ENCODE data around the gene FDX1. TPM values are rescaled to one million over a fixed set of nuclear protein-coding genes. Genes with fewer than 3 reads are reported as not detected.

FDX1 gene
- total RNA-seq, 2 donors from 2014 or later: 11.8 to 12.1 TPM

DNA sequence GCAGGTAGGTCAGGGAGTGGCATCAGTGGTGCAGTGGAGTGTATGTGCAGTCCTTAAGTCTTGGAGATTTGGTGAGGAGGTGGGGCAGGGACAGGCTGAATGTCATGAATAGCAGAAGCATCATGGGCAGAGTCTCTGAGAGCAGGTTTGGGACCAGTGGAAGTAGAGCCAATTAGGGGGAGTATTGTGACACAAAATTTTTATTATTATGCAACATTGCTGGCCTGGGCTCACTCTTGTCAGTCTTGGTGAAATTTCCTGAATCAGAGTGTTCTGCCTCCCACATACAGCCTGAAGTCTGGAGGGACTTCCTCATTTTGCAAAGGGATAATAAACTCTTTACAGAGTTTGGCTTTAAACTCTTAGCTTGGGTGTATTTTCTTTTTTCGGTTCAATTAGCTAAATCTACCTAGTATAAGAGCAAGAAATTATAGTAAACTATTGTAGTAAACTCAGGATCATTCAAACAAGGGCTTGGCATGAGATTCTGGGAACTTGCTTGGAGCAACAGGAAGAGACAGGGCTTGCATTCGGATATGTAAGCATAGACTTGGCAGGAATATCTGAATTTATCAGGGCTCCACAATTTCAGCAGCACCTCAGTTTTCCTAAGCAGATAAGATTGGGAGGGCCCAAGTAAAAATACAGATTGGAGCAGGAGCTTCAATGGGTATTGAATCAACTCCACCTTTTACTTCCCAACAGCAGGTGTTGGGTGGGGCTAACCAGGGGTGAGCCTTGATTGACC lies 67.7 kb downstream of the FDX1 start:
- Mint-ChIP-seq H3K27ac (no peak overlapping the region), H3K9me3 (peaks cover 14% of the 10 kb centered on the region), H3K36me3 (ENCODE audit: low read depth) (no peaks in the 10 kb centered on the region), H3K4me1 (peaks cover 2% of the 10 kb centered on the region), H3K27me3 (ENCODE audit: insufficient read depth) (no peaks in the 10 kb centered on the region), H3K4me3 (no peak overlapping the region)
- no peaks in the 10 kb centered on the region for H3K36me3 ChIP-seq (ENCODE audit: control insufficient read depth, insufficient read depth, low read length)
- H3K9ac ChIP-seq (ENCODE audit: extremely low read depth, low read length, poor library complexity, severe bottlenecking): no peak overlapping the region
- peaks cover 7% of the 10 kb centered on the region for H3K9me3 ChIP-seq (ENCODE audit: control insufficient read depth, low read length)
- no peaks in the 10 kb centered on the region for H3K27me3 ChIP-seq (ENCODE audit: control insufficient read depth, insufficient read depth, low read length, poor library complexity, severe bottlenecking)
- 86 to 88% methylated on average over 1 to 2 of the region's 2 CpGs for WGBS, 2 experiments (ENCODE audit: insufficient coverage in 1 of 2, insufficient read length in 1 of 2)
- no peak overlapping the region for H3K4me3 ChIP-seq (ENCODE audit: low read length)
- no peaks in the 10 kb centered on the region for H3K4me1 ChIP-seq (ENCODE audit: control insufficient read depth, insufficient read depth, low read length)
- no peak overlapping the region for H3K27ac ChIP-seq (ENCODE audit: low read depth, low read length)
- no peak for DNase-seq
- TF ChIP-seq, protein P1, sequence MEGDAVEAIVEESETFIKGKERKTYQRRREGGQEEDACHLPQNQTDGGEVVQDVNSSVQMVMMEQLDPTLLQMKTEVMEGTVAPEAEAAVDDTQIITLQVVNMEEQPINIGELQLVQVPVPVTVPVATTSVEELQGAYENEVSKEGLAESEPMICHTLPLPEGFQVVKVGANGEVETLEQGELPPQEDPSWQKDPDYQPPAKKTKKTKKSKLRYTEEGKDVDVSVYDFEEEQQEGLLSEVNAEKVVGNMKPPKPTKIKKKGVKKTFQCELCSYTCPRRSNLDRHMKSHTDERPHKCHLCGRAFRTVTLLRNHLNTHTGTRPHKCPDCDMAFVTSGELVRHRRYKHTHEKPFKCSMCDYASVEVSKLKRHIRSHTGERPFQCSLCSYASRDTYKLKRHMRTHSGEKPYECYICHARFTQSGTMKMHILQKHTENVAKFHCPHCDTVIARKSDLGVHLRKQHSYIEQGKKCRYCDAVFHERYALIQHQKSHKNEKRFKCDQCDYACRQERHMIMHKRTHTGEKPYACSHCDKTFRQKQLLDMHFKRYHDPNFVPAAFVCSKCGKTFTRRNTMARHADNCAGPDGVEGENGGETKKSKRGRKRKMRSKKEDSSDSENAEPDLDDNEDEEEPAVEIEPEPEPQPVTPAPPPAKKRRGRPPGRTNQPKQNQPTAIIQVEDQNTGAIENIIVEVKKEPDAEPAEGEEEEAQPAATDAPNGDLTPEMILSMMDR (conservative IDR thresholded peaks at IDR 0.05): no peak

DNA sequence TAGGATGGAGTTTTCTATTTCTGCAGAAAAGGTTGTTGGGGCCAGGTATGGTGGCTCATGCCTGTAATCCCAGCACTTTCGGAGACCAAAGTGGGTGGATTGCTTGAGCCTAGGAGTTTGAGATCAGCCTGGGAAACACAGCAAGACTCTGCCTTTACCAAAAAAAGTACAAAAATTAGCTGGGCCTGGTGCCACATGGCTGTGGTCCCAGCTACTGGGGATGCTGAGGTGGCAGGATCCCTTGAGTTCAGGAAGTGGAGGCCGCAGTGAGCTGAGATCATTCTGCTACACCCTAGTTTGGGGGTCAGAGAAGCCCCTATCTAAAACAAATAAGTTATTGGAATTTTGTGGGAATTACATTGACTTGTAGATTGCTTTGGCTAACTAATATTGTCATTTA lies 71.7 kb downstream of the FDX1 start:
- Mint-ChIP-seq H3K4me1 (peaks cover 2% of the 10 kb centered on the region), H3K27me3 (ENCODE audit: insufficient read depth) (no peaks in the 10 kb centered on the region), H3K36me3 (ENCODE audit: low read depth) (no peaks in the 10 kb centered on the region), H3K27ac (no peak overlapping the region), H3K9me3 (no peaks in the 10 kb centered on the region), H3K4me3 (no peak overlapping the region)
- H3K27me3 ChIP-seq (ENCODE audit: control insufficient read depth, insufficient read depth, low read length, poor library complexity, severe bottlenecking): no peaks in the 10 kb centered on the region
- TF ChIP-seq, protein P1 (conservative IDR thresholded peaks at IDR 0.05): no peak
- H3K4me3 ChIP-seq (ENCODE audit: low read length): no peak overlapping the region
- H3K36me3 ChIP-seq (ENCODE audit: control insufficient read depth, insufficient read depth, low read length): no peaks in the 10 kb centered on the region
- H3K27ac ChIP-seq (ENCODE audit: low read depth, low read length): no peak overlapping the region
- H3K9me3 ChIP-seq (ENCODE audit: control insufficient read depth, low read length): peaks cover 7% of the 10 kb centered on the region
- H3K9ac ChIP-seq (ENCODE audit: extremely low read depth, low read length, poor library complexity, severe bottlenecking): no peak overlapping the region
- no peak for DNase-seq
- H3K4me1 ChIP-seq (ENCODE audit: control insufficient read depth, insufficient read depth, low read length): no peaks in the 10 kb centered on the region
- WGBS, 2 experiments (ENCODE audit: insufficient coverage in 1 of 2, insufficient read length in 1 of 2): 82 to 83% methylated on average over 2 of the region's 2 CpGs

DNA sequence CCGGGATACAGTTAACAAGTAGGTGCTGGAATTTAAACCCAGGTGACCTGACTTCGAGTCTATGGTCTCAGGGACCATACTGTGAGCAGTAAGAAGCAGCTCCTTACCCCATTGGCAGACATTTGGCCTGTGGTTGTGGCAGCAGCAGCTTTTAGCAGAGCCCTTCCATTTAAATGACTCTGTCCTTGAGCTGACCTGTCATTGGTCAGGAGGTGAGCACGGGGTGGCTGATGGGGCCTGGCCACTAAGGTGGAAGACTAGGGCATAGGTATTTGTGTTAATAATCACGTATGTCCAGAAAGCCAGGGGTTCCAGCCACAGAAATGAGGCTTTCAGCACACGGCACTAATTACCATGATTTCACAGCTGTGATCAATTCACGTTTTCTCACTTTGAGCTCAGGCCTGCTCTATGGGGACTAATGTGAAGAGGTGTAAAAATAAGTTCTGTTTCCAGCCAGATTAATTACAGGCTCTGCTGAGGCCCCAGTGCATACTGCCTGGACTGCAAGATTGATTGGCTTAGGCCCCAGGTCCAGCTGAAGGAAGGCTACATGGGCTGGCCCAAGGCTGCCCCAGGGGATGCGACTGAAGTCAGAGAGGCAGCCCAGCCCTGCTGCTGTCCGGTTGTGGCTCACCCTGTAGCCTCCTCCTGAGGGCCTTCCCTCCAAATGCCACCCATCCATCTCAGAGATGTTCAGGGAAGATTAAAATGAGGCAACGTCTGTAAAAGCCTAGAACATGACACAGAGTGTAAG lies 76.0 kb downstream of the FDX1 start:
- Histone ChIP-seq H3K27ac (ENCODE audit: low read depth, low read length) (no peak overlapping the region), H3K36me3 (ENCODE audit: control insufficient read depth, insufficient read depth, low read length) (no peaks in the 10 kb centered on the region), H3K9me3 (ENCODE audit: control insufficient read depth, low read length) (peaks cover 7% of the 10 kb centered on the region), H3K9ac (ENCODE audit: extremely low read depth, low read length, poor library complexity, severe bottlenecking) (no peak overlapping the region), H3K27me3 (ENCODE audit: control insufficient read depth, insufficient read depth, low read length, poor library complexity, severe bottlenecking) (no peaks in the 10 kb centered on the region), H3K4me1 (ENCODE audit: control insufficient read depth, insufficient read depth, low read length) (no peaks in the 10 kb centered on the region), H3K4me3 (ENCODE audit: low read length) (no peak overlapping the region)
- Mint-ChIP-seq H3K36me3 (ENCODE audit: low read depth) (no peaks in the 10 kb centered on the region), H3K4me1 (no peaks in the 10 kb centered on the region), H3K27ac (no peak overlapping the region), H3K4me3 (no peak overlapping the region), H3K9me3 (no peaks in the 10 kb centered on the region), H3K27me3 (ENCODE audit: insufficient read depth) (no peaks in the 10 kb centered on the region)
- WGBS, 2 experiments (ENCODE audit: insufficient coverage in 1 of 2, insufficient read length in 1 of 2): 89 to 94% methylated on average over 8 to 9 of the region's 9 CpGs
- DNase-seq: no peak
- TF ChIP-seq, protein P1 (conservative IDR thresholded peaks at IDR 0.05): no peak

All from endodermal cell (in vitro differentiated cells).